HepG2 (cell line): Measurements from ENCODE around the gene ATRX. TPM values are rescaled to one million over a fixed set of nuclear protein-coding genes. Genes with fewer than 3 reads are reported as not detected.

Source experiments
- ARNTL ChIP-seq: sonication (generic); formaldehyde crosslinking; IDR thresholded peaks from 2 replicates; pipeline ENCODE4 v1.4.0; 2020; ENCODE audit warnings: mild to moderate bottlenecking, missing genetic modification reagents
- FOXA1 ChIP-seq, 2 experiments: fragments of 450-650 bp in 1 of 2; sonication (generic) in 1 of 2; formaldehyde crosslinking in 1 of 2; IDR thresholded peaks; 2 replicates each; pipeline versions ENCODE4 v1.4.0 to v1.6.1; 2016 to 2020; ENCODE audit warnings: missing genetic modification reagents in 1 of 2
- GATAD1 ChIP-seq: IDR thresholded peaks from 2 replicates; pipeline ENCODE4 v1.6.1; 2016; ENCODE audit warnings: missing genetic modification reagents, missing compliant biosample characterization
- GTF3A ChIP-seq: sonication (generic); formaldehyde crosslinking; conservative IDR thresholded peaks from 2 replicates; pipeline ENCODE4 v1.4.0; 2020; ENCODE audit warnings: mild to moderate bottlenecking, missing genetic modification reagents
- IRF2 ChIP-seq: IDR thresholded peaks from 2 replicates; pipeline ENCODE4 v1.6.1; 2018; ENCODE audit warnings: missing genetic modification reagents, missing compliant biosample characterization
- KDM4B ChIP-seq: sonication (generic); formaldehyde crosslinking; IDR thresholded peaks from 2 replicates; pipeline ENCODE4 v1.4.0; 2020; ENCODE audit warnings: missing genetic modification reagents
- NFYC ChIP-seq: IDR thresholded peaks from 2 replicates; pipeline ENCODE4 v1.6.1; 2016; ENCODE audit warnings: missing genetic modification reagents, missing compliant biosample characterization
- NR2F1 ChIP-seq, 2 experiments: fragments of 450-650 bp in 1 of 2; formaldehyde crosslinking in 1 of 2; IDR thresholded peaks; 2 replicates each; pipeline versions ENCODE4 v1.5.0 to v1.6.1; 2016 to 2020; ENCODE audit warnings: mild to moderate bottlenecking in 1 of 2, missing compliant biosample characterization in 1 of 2, missing genetic modification reagents in 1 of 2, moderate library complexity in 1 of 2
- YEATS4 ChIP-seq: sonication (generic); formaldehyde crosslinking; IDR thresholded peaks from 2 replicates; pipeline ENCODE4 v1.4.0; 2020; ENCODE audit warnings: missing genetic modification reagents, borderline replicate concordance
- ZNF10 ChIP-seq: sonication (generic); formaldehyde crosslinking; IDR thresholded peaks from 2 replicates; pipeline ENCODE4 v1.4.0; 2020; ENCODE audit warnings: mild to moderate bottlenecking, low read depth, missing genetic modification reagents, borderline replicate concordance
- ZNF761 ChIP-seq: sonication (generic); formaldehyde crosslinking; conservative IDR thresholded peaks from 2 replicates; pipeline ENCODE4 v1.4.0; 2020; ENCODE audit warnings: mild to moderate bottlenecking, missing genetic modification reagents
- ZNF780A ChIP-seq: sonication (generic); formaldehyde crosslinking; IDR thresholded peaks from 2 replicates; pipeline ENCODE4 v1.8.0; 2022; ENCODE audit warnings: mild to moderate bottlenecking, missing genetic modification reagents, moderate library complexity
- ZSCAN20 ChIP-seq: sonication (generic); formaldehyde crosslinking; IDR thresholded peaks from 2 replicates; pipeline ENCODE4 v1.4.0; 2020; ENCODE audit warnings: missing genetic modification reagents, mild to moderate bottlenecking, borderline replicate concordance
- polyA plus RNA-seq, 8 experiments: library from polyadenylated mRNA; depleted of rRNA in 3 of 8; stranded (reverse) in 7 of 8; unstranded in 1 of 8; fragments of >200 nt; fragmentation: Illumina TruSeq in 4 of 8; extraction: Trizol in 4 of 8; gene quantifications; 2 replicates each; pipeline versions ENCODE4 v1.2.1 to v1.2.3, GENCODE V29; 2011 to 2016; ENCODE audit warnings: low read depth in 4 of 8, missing spikeins in 1 of 8, mixed read lengths in 1 of 8; ENCODE audit not compliant: insufficient read depth in 1 of 8
- total RNA-seq, 5 experiments: library from RNA; depleted of rRNA; stranded (reverse); fragments of >200 nt; fragmentation: Illumina TruSeq; extraction: Trizol; gene quantifications; 2 replicates each; pipeline ENCODE4 v1.2.3, GENCODE V29; 2016; ENCODE audit warnings: low read depth in 1 of 5
- TF ChIP-seq, protein P1 (sequence below), 2 experiments: sonication (generic) in 1 of 2; formaldehyde crosslinking in 1 of 2; IDR thresholded peaks; 2 replicates each; pipeline versions ENCODE4 v1.4.0 to v1.6.1; 2018 to 2020; ENCODE audit warnings: missing genetic modification reagents in 2 of 2, borderline replicate concordance in 1 of 2, low read depth in 1 of 2, mild to moderate bottlenecking in 1 of 2, missing biosample characterization in 1 of 2
- TF ChIP-seq, protein P2 (sequence below), 2 experiments: sonication (generic) in 1 of 2; formaldehyde crosslinking in 1 of 2; IDR thresholded peaks; 2 replicates each; pipeline versions ENCODE4 v1.5.1 to v1.6.1; 2011 to 2020; ENCODE audit warnings: borderline replicate concordance in 1 of 2, low read depth in 1 of 2, low read length in 1 of 2, mild to moderate bottlenecking in 1 of 2, missing genetic modification reagents in 1 of 2, moderate library complexity in 1 of 2
- TF ChIP-seq, protein P3 (sequence below): sonication (generic); formaldehyde crosslinking; IDR thresholded peaks from 2 replicates; pipeline ENCODE4 v1.9.0; 2021; ENCODE audit warnings: missing genetic modification reagents, borderline replicate concordance
- TF ChIP-seq, protein P4 (sequence below): sonication (generic); formaldehyde crosslinking; IDR thresholded peaks from 2 replicates; pipeline ENCODE4 v1.5.0; 2020; ENCODE audit warnings: missing genetic modification reagents

The ATRX gene
- total and polyA plus RNA-seq, 2 of the 13 experiments (the other 11 are each of a cell fraction or from before 2014, with no cell fraction given) = 26.1 to 44.5 TPM

- TF ChIP-seq, protein P1, sequence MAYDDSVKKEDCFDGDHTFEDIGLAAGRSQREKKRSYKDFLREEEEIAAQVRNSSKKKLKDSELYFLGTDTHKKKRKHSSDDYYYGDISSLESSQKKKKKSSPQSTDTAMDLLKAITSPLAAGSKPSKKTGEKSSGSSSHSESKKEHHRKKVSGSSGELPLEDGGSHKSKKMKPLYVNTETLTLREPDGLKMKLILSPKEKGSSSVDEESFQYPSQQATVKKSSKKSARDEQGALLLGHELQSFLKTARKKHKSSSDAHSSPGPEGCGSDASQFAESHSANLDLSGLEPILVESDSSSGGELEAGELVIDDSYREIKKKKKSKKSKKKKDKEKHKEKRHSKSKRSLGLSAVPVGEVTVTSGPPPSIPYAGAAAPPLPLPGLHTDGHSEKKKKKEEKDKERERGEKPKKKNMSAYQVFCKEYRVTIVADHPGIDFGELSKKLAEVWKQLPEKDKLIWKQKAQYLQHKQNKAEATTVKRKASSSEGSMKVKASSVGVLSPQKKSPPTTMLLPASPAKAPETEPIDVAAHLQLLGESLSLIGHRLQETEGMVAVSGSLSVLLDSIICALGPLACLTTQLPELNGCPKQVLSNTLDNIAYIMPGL (CRISPR knock-in tag; IDR thresholded peaks at IDR 0.05; ENCODE audit: borderline replicate concordance in 1 of 2, low read depth in 1 of 2) = no peak
- TF ChIP-seq GATAD1 (CRISPR knock-in tag) (no peak), NR2F1 (CRISPR knock-in tag; IDR thresholded peaks at IDR 0.05) (no peak), ARNTL (CRISPR knock-in tag) (no peak), IRF2 (CRISPR knock-in tag) (peak; percentile 80), ZNF10 (no peak), ZSCAN20 (CRISPR knock-in tag) (no peak), GTF3A (CRISPR knock-in tag) (no peak), KDM4B (CRISPR knock-in tag) (no peak), FOXA1 (IDR thresholded peaks at IDR 0.05) (no peak), FOXA1 (CRISPR knock-in tag; IDR thresholded peaks at IDR 0.05) (0 out of 2 replicates have a peak, but pooled peaks have one; percentile 6), NFYC (CRISPR knock-in tag) (peak; percentile 76), YEATS4 (CRISPR knock-in tag) (no peak), ZNF780A (CRISPR knock-in tag) (no peak), ZNF761 (CRISPR knock-in tag) (no peak)
- TF ChIP-seq, protein P2, sequence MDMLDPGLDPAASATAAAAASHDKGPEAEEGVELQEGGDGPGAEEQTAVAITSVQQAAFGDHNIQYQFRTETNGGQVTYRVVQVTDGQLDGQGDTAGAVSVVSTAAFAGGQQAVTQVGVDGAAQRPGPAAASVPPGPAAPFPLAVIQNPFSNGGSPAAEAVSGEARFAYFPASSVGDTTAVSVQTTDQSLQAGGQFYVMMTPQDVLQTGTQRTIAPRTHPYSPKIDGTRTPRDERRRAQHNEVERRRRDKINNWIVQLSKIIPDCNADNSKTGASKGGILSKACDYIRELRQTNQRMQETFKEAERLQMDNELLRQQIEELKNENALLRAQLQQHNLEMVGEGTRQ (IDR thresholded peaks at IDR 0.05; ENCODE audit: low read depth, low read length) = no peak
- TF ChIP-seq, protein P2 (CRISPR knock-in tag; IDR thresholded peaks at IDR 0.05; ENCODE audit: borderline replicate concordance) = no peak
- TF ChIP-seq, protein P3, sequence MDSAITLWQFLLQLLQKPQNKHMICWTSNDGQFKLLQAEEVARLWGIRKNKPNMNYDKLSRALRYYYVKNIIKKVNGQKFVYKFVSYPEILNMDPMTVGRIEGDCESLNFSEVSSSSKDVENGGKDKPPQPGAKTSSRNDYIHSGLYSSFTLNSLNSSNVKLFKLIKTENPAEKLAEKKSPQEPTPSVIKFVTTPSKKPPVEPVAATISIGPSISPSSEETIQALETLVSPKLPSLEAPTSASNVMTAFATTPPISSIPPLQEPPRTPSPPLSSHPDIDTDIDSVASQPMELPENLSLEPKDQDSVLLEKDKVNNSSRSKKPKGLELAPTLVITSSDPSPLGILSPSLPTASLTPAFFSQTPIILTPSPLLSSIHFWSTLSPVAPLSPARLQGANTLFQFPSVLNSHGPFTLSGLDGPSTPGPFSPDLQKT (CRISPR knock-in tag) = no peak
- TF ChIP-seq, protein P4, sequence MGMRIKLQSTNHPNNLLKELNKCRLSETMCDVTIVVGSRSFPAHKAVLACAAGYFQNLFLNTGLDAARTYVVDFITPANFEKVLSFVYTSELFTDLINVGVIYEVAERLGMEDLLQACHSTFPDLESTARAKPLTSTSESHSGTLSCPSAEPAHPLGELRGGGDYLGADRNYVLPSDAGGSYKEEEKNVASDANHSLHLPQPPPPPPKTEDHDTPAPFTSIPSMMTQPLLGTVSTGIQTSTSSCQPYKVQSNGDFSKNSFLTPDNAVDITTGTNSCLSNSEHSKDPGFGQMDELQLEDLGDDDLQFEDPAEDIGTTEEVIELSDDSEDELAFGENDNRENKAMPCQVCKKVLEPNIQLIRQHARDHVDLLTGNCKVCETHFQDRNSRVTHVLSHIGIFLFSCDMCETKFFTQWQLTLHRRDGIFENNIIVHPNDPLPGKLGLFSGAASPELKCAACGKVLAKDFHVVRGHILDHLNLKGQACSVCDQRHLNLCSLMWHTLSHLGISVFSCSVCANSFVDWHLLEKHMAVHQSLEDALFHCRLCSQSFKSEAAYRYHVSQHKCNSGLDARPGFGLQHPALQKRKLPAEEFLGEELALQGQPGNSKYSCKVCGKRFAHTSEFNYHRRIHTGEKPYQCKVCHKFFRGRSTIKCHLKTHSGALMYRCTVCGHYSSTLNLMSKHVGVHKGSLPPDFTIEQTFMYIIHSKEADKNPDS (CRISPR knock-in tag) = no peak
These were observed 2.0 kb upstream of the ATRX start (continued) for GRCh38 chrX:77788050-77788449.
